ENCODE results near the gene EPHB1.
"Not testable (repeated sequence)": the region's sequence is repeated elsewhere in the genome, so short reads cannot be mapped to it uniquely, and the experiment has no call there.

Gene EPHB1

DNA sequence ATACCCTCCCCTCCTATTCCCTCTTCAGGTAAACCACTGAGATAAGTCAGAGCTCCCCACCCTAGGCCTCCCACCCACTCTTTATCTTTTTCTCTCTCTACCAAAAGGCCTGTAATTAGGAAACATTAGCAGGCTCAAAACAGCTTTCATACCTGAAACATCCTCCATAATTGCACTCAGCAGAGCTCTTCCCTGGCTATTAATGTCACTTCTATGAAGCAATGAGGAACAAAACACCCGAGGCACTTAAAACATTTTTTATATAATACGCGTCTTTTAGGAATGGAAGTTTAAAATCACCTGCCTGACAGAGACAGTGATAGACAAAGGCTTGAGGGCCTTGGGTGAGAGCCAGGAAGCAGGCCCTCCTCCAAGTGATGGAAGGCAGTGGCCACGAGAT, 138.9 kb downstream of the EPHB1 start:
- DNase-seq, result no peak

DNA sequence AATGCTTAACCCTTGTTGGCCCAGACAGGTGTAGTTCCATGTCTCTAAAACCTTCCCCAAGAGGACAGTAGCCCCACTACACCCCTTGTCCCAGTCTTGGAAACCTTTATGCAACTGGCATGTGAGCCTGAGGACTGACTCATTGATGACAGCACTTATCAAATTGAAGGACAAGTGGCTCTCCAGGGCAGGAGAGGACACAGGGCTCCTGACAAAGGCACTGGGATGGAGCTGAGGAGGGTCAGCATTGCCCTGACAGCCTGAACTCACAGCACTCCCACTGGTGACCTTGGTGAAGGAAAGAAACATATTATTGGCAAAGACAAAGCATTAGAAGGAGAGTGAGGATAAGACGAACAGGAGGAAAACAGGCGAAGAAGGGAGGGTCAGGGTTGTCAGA, 139.9 kb downstream of the EPHB1 start:
- DNase-seq, result no peak
- intact Hi-C loops (cut with DNase I), result no loop called here

More for the DNA sequence above, 138.9 kb downstream of the EPHB1 start:
- intact Hi-C loops (cut with DNase I), result no loop called here

GRCh38 chr3:134937256-134938028, 142.4 kb downstream of the EPHB1 start:
- intact Hi-C loops (cut with DNase I), result no loop called here
- DNase-seq, result no peak

DNA sequence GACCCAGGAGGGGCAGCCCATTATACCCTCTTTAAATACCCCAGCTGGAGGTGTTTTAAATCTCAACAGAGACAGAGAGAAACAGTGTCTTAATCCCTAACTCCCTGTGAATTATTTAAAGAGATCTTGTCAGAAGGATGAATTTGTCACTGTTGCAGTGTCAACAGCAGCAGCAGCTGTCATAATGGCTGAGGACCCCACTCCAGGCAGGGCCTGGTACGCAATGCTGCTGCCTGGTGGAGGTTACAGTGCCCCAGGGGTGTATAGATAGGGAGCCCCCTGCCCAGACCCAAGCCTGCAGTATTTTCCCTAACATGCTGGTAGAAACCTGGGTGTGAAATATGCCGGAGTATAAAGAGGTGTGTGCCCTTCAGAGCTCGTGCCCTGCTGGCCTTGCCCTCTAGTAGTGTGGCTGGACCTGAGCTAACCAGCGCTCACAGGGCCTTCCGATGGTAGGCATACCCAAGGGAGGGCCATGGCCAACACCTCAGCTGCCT, 143.0 kb downstream of the EPHB1 start:
- intact Hi-C loops (cut with DNase I), result no loop called here
- DNase-seq, result no peak

DNA sequence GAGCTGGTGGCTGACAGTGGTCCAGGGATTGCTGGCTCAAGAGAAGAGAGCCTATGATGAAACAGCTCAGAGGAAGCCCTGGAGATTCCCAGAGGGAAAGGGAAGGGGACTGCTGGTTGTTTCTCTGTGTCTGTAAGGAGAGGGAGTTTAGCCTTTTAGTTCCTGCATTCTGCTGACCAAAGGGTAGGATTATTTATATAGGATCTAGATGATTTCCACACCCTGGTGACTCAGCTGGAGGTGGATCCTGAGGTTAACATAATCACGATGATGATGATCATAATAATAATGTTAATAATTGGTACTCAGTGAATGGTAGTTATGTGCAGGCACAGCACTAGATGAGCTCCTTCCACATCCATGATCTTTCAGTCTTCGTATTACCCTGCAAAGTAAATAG, 144.9 kb downstream of the EPHB1 start:
- DNase-seq, result no peak
- intact Hi-C loops (cut with DNase I), result no loop called here

DNA sequence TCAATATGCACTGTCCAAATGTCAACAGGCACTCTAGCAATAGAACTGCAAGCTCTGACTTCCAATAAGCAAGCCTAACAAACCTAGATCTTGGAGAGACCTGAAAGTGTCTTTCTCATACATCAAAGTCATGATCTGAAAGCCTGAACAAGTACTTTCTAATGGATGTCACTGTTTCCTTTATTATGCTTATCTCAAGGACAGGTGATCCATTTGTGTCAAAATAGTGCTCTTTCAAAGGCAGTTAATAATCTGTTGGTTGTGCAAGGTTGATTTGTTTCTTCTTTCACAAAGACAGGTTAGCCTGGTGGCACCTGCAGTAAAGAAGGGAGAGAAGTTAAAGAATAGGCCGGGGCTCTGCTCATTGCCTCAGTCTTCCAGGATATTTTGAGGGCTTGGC, 146.8 kb downstream of the EPHB1 start:
- intact Hi-C loops (cut with DNase I), result no loop called here

DNA sequence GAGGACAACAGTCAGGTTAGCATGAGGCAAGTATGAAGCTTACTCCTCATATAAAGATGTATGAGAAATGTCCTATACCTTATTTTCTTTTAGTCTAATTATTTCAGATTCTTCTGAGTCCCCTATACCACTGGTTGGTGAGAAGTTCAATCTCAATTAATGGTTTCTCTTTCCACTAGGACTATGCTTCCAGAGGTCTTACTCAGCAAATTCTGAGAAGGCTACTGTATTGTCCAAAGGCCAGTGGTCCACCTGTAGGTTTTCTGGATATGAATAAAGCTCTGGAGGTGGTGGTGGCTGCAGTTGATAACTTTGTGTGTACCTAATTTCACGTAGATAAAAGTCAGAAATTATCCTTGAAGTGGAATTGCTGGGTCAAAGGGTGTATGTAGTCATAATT, 149.4 kb downstream of the EPHB1 start:
- DNase-seq, result no peak
- intact Hi-C loops (cut with DNase I), result no loop called here

More for the DNA sequence above, 146.8 kb downstream of the EPHB1 start:
- DNase-seq, result no peak

DNA sequence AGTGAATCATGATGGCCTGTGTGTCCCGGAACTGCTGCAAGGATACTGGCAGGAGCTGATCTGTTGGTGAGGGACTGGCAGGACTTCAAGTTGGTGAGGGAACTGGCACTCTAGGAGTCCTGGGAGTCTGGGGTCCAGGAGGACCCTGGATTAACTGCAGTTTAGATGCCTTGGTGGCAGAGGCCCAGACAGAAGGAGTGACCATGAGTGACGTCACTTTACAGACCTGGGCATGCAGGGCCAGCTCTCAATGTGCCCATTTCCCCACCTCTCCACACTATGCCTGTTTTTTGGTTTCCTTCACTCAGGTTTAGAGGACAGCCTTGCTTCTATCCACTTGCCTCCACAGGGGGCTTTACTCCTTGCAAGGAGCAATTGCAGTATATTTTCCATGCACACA, 154.1 kb downstream of the EPHB1 start:
- no peak for DNase-seq
- intact Hi-C loops (cut with DNase I), result no loop called here

DNA sequence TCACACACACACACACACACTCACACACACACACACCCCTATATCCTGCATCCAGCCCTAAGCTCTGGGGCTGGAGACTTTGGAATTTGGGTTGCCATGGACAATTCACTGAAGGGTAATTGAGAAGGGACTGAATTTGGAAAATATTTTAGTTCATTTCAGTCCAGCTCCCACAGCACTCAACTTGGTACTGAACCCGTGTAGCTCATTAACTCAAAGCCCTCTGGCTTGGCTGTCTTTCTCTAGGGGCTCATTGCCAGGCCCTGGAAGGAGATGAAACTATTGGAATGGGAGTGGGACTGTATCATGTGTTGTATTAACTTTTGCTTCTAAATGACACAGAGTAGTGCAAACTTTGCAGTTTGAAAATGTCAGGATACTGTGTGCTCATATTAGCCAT, 157.3 kb downstream of the EPHB1 start:
- DNase-seq, result no peak
- intact Hi-C loops (cut with DNase I), result no loop called here

DNA sequence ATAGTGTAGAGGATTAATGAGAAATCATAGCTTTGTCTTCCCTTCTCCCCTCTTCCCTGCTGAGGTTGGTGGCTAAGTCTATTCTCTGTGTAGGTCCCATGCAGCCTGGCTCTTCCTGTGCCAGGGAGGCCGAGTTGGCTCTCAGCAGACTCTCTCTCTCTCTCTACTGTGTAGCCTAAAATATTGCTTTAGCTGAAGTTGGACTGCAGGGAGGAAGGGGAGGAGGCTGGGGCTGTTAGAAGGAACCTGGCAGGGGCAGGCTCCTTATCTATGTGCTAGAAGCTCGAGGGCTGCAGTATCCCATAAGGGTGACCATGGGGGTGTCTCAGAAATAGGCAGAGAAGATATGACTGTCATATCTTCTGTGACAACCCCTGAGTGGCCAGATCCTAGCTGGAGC, 160.8 kb downstream of the EPHB1 start:
- DNase-seq, result no peak

DNA sequence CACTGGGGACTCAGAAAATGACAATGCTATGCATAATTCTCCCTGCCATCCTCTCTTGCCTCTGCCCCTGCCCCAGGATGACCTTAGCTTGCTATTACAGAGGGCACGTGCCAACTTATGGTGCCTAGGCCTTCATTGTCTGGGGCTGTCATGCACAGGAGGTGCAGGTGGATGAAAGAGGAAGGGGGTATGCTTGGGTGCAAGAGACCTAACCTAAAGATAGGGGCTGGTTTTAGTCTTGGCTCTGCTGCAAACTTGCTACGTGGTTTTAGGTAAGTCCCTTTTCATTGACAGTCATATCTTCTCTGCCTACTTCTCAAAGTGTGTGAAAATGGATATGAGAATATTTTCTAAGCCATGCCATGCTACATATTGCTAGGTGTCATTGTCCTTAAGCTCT, 161.3 kb downstream of the EPHB1 start:
- DNase-seq, result no peak
- intact Hi-C loops (cut with DNase I), result no loop called here

More for the DNA sequence above, 160.8 kb downstream of the EPHB1 start:
- intact Hi-C loops (cut with DNase I), result no loop called here

GRCh38 chr3:134956844-134957243, 161.8 kb downstream of the EPHB1 start:
- no peak for DNase-seq
- intact Hi-C loops (cut with DNase I), result no loop called here

DNA sequence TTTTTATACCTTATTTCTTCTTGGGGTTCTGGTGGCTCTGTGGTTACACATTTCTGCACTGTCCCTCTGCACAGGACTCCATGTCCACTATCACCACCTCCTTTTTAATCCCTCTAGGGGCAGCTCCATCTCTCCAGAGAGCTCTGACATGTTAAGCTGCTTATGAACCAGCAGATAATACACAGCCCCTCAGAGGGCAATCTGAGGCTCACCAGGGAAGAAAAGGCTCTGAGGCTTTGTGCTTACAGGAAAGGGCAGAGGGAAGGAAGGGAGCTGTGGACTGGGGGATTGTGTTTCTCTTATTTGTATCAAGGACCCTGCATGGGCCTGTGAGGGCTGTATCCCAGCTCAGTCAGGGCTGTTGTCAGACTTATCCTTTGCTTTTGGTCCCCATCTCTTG, 164.5 kb downstream of the EPHB1 start:
- DNase-seq, result no peak
- intact Hi-C loops (cut with DNase I), result no loop called here

DNA sequence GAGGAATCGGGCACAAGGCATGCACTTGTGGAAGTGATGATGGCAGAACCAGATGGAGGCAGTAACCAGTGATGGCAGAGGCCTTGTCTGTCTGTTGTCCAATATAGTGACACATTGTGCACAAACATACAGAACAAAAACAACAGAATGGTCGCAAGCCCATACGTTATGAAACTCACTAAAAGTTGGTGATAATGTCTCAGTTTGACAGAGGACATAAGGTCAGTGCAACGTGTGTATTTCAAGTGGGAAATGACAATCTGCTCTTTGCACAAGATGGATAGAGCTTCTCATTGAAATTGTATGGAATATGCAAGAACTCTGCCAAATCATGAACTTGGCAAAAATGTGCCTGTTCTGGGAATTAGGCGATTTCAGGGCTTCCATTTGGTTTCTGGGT, 169.2 kb downstream of the EPHB1 start:
- intact Hi-C loops (cut with DNase I), result no loop called here
- no peak for DNase-seq

- intact Hi-C loops (cut with DNase I), result no loop called here
- no peak for DNase-seq
These were observed 170.9 kb downstream of the EPHB1 start for GRCh38 chr3:134965865-134966481.

GRCh38 chr3:134970895-134971294, 175.8 kb downstream of the EPHB1 start:
- no peak for DNase-seq
- intact Hi-C loops (cut with DNase I), result no loop called here

DNA sequence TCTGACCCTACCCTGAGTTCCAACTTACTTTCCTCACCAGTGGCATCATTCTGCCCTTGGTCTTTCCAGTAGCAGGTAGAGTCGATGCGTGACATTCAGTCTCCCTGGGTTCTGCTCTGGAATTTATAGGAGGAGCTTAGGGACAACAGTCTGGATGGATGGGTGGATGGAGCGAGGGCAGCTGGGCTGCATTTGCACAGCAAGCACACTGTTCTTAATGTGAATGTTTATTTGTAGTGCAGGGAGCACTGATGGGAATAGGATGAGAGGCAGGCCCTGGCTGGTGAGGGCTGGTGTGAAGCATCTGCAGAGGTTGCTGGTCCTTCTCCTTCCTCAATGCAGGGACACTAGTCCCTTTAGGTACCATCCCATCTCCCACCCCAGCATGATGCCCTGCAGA, 176.2 kb downstream of the EPHB1 start:
- intact Hi-C loops (cut with DNase I), result no loop called here
- DNase-seq, result peak in 1 of 10 donors; percentile 71

DNA sequence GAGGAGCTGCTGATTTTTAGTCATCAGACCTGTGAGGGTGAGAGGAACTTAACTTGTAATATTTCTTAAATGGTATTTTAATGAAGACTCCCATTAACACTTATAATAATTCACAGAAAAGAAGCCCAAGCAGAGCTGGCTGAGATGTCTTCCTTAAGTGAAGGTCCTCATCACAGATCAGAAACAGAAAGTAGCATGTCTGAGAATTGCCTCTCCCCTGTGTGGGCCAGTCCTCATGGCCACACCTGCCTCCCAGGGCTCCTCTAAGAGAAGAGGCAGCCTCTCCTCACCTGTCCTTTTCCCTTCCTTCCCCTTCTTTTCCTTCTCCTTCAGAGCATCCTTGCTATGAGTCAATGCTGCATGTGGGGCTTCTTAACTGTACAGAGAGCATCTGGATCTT, 176.8 kb downstream of the EPHB1 start:
- DNase-seq; intact Hi-C loops (cut with DNase I): not testable (repeated sequence)

DNA sequence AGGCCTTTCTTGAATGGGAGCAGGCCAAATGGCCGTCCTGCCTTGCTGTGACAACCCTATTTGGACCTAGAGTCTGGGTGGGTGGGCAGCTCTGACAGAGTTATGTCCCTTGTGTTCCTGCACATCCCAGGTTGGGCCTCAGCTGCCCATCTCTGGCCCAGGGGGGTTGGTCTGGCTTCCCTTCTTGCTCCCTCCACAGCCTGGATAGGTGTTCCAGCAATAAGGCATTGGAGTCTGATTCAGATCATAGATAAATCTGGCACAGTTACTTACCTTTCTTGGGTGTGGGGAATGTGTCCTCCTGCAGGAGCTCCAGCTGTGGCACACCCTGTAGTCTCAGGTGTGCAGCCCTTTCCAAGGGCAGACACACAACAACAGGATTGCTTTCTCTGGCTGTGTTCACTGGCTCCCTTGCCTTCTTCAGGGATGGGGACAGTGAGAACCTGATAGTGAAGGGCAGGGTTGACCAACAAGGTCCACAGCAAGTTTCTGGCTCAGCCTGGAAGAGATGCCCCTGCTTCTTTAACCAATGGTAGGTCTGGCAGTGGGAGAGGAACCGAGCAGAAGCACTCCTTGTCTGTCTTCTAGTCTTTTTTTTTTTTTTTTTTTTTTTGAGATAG, 177.9 kb downstream of the EPHB1 start:
- no peak for DNase-seq
- intact Hi-C loops (cut with DNase I), result no loop called here

GRCh38 chr3:134974624-134975023, 179.6 kb downstream of the EPHB1 start:
- intact Hi-C loops (cut with DNase I), result no loop called here
- DNase-seq, result no peak

GRCh38 chr3:134976948-134977347, 181.9 kb downstream of the EPHB1 start:
- DNase-seq, result no peak
- intact Hi-C loops (cut with DNase I), result no loop called here

GRCh38 chr3:134978658-134979057, 183.6 kb downstream of the EPHB1 start:
- no peak for DNase-seq
- intact Hi-C loops (cut with DNase I), result no loop called here
